Measurements from ENCODE around the gene TTI1. TPM values are rescaled to one million over a fixed set of nuclear protein-coding genes. Genes with fewer than 3 reads are reported as not detected.

The TTI1 gene
- total and polyA plus RNA-seq, 7 donors: 11.4 to 29.7 (median 15.4) TPM

- 73 to 93% (median 88%) methylated on average over 1 of the region's 1 CpG for WGBS, 3 donors
Observed at GRCh38 chr20:37961066-37961465, 72.2 kb downstream of the TTI1 start.

GRCh38 chr20:37958856-37959520 is 74.3 kb downstream of the TTI1 start:
- Histone ChIP-seq H3K4me1 (no peaks in the 10 kb centered on the region), H3K27ac (no peak overlapping the region), H3K27me3 (ENCODE audit: insufficient read depth in 3 of 3, low read length in 2 of 3) (no peaks in the 10 kb centered on the region), H3K9me3 (no peaks in the 10 kb centered on the region), H3K36me3 (ENCODE audit: insufficient read depth in 1 of 2, low read depth in 1 of 2) (no peaks in the 10 kb centered on the region), H3K4me3 (no peak overlapping the region)
- ATAC-seq (no peak), DNase-seq (no peak)
- 72 to 78% (median 78%) methylated on average over 2 of the region's 2 CpGs for WGBS, 3 donors
- no peak for TF ChIP-seq CTCF (IDR thresholded peaks at IDR 0.05)
- intact Hi-C loops (cut with DNase I): no loop called here

More at GRCh38 chr20:37961066-37961465, 72.2 kb downstream of the TTI1 start:
- Histone ChIP-seq H3K4me1 (no peaks in the 10 kb centered on the region), H3K9me3 (no peaks in the 10 kb centered on the region), H3K36me3 (ENCODE audit: insufficient read depth in 1 of 2, low read depth in 1 of 2) (no peaks in the 10 kb centered on the region), H3K27me3 (ENCODE audit: insufficient read depth in 3 of 3, low read length in 2 of 3) (no peaks in the 10 kb centered on the region), H3K4me3 (no peak overlapping the region), H3K27ac (no peak overlapping the region)
- no peak for DNase-seq
- no peak for ATAC-seq
- intact Hi-C loops (cut with DNase I): no loop called here
- TF ChIP-seq CTCF (IDR thresholded peaks at IDR 0.05): no peak

GRCh38 chr20:37956107-37956585 is 77.1 kb downstream of the TTI1 start:
- no peak for TF ChIP-seq CTCF (IDR thresholded peaks at IDR 0.05)
- intact Hi-C loops (cut with DNase I): no loop called here
- no peak overlapping the region for H3K27ac ChIP-seq
- 27 to 33% (median 28%) methylated on average over 3 of the region's 3 CpGs for WGBS, 3 donors
- H3K9me3 ChIP-seq: no peaks in the 10 kb centered on the region
- ATAC-seq: no peak
- H3K36me3 ChIP-seq (ENCODE audit: insufficient read depth in 1 of 2, low read depth in 1 of 2): no peaks in the 10 kb centered on the region
- no peak for DNase-seq
- no peaks in the 10 kb centered on the region for H3K4me1 ChIP-seq
- H3K4me3 ChIP-seq: no peak overlapping the region
- no peaks in the 10 kb centered on the region for H3K27me3 ChIP-seq (ENCODE audit: insufficient read depth in 3 of 3, low read length in 2 of 3)

DNA sequence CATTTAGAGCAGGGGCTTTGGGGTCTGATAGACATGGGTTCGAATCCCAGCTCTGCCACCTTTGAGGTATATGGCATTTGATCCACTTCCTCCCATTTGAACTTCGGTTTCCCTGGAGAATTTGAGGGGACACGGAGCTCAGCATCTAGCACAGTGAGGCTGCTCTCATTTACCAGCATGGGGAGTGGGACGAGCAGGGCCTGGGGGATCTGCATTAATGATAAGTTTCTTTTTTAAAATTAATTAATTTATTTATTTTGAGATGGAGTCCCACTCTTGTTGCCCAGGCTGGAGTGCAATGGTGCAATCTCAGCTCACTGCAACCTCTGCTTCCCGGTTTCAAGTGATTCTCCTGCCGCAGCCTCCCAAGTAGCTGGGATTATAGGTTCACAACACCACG is 77.7 kb downstream of the TTI1 start:
- no peak for TF ChIP-seq CTCF (IDR thresholded peaks at IDR 0.05)
- Histone ChIP-seq H3K27me3 (ENCODE audit: insufficient read depth in 3 of 3, low read length in 2 of 3) (no peaks in the 10 kb centered on the region), H3K4me1 (no peaks in the 10 kb centered on the region), H3K27ac (no peak overlapping the region), H3K9me3 (no peaks in the 10 kb centered on the region), H3K4me3 (no peak overlapping the region), H3K36me3 (ENCODE audit: insufficient read depth in 1 of 2, low read depth in 1 of 2) (no peaks in the 10 kb centered on the region)
- DNase-seq: no peak
- WGBS, 3 donors: 74 to 84% (median 76%) methylated on average over 7 of the region's 7 CpGs
- intact Hi-C loops (cut with DNase I): no loop called here
- no peak for ATAC-seq

GRCh38 chr20:37954626-37955025 is 78.6 kb downstream of the TTI1 start:
- Histone ChIP-seq H3K4me1 (no peaks in the 10 kb centered on the region), H3K27ac (no peak overlapping the region), H3K4me3 (no peak overlapping the region), H3K27me3 (ENCODE audit: insufficient read depth in 3 of 3, low read length in 2 of 3) (no peaks in the 10 kb centered on the region), H3K9me3 (no peaks in the 10 kb centered on the region), H3K36me3 (ENCODE audit: insufficient read depth in 1 of 2, low read depth in 1 of 2) (no peaks in the 10 kb centered on the region)
- WGBS, 3 donors: 73 to 78% (median 73%) methylated on average over 14 of the region's 14 CpGs
- no peak for TF ChIP-seq CTCF (IDR thresholded peaks at IDR 0.05)
- DNase-seq (no peak), ATAC-seq (no peak)
- intact Hi-C loops (cut with DNase I): no loop called here
